NB4 (cell line): Measurements from ENCODE around the gene ZC3H7A.
A peak's percentile ranks its signal among the peaks of the same experiment; 100 is the strongest.

ENCODE experiments used
- DNase-seq: peaks from one replicate; pipeline ENCODE4 v3.0.0; 2010; ENCODE audit warnings: low read depth
- H3K4me3 ChIP-seq: one replicate; pipeline ENCODE4 v1.5.1; 2011; ENCODE audit warnings: mild to moderate bottlenecking, low read depth, low read length, moderate library complexity
- CTCF ChIP-seq: IDR thresholded peaks from one replicate; pipeline ENCODE4 v1.5.1; 2012; ENCODE audit warnings: low read depth, low read length
- MAX ChIP-seq: IDR thresholded peaks from 2 replicates; pipeline ENCODE4 v1.6.1; 2011; ENCODE audit warnings: low read depth, low read length
- MYC ChIP-seq: IDR thresholded peaks from 2 replicates; pipeline ENCODE4 v1.6.1; 2011; ENCODE audit warnings: low read depth, low read length
- POLR2A ChIP-seq: IDR thresholded peaks from 2 replicates; pipeline ENCODE4 v1.6.1; 2011; ENCODE audit warnings: mild to moderate bottlenecking; ENCODE audit not compliant: insufficient read length; ENCODE audit errors: extremely low read depth

Gene ZC3H7A

GRCh38 chr16:11731222-11731621 lies 65.8 kb downstream of the ZC3H7A start:
- no peak for DNase-seq
- TF ChIP-seq MAX, result no peak
- no peak overlapping the region for H3K4me3 ChIP-seq

GRCh38 chr16:11729787-11730186 lies 67.3 kb downstream of the ZC3H7A start:
- H3K4me3 ChIP-seq, result no peak overlapping the region
- DNase-seq, result no peak
- TF ChIP-seq POLR2A, result no peak
- TF ChIP-seq MYC, result no peak
- no peak for TF ChIP-seq MAX
- no peak for TF ChIP-seq CTCF

- TF ChIP-seq CTCF, result no peak
- TF ChIP-seq POLR2A, result no peak
- TF ChIP-seq MAX, result no peak
- peak; percentile 76 for DNase-seq
- H3K4me3 ChIP-seq, result no peak overlapping the region
Measured at GRCh38 chr16:11727796-11728543, 69.1 kb downstream of the ZC3H7A start.

GRCh38 chr16:11726008-11726407 lies 71.0 kb downstream of the ZC3H7A start:
- DNase-seq, result no peak
- no peak for TF ChIP-seq MYC
- TF ChIP-seq CTCF, result no peak
- no peak for TF ChIP-seq POLR2A
- no peak for TF ChIP-seq MAX
- H3K4me3 ChIP-seq, result no peak overlapping the region

GRCh38 chr16:11725457-11725856 lies 71.6 kb downstream of the ZC3H7A start:
- no peak overlapping the region for H3K4me3 ChIP-seq
- DNase-seq, result no peak
- TF ChIP-seq MYC (no peak), CTCF (no peak), POLR2A (no peak), MAX (no peak)

GRCh38 chr16:11722468-11722808 lies 74.6 kb downstream of the ZC3H7A start:
- TF ChIP-seq MAX (no peak), MYC (no peak), CTCF (no peak), POLR2A (no peak)
- no peak for DNase-seq
- no peak overlapping the region for H3K4me3 ChIP-seq
